GM13977 (cell line): ENCODE data around the gene TRAF2.
A peak's percentile ranks its signal among the peaks of the same experiment; 100 is the strongest.

ENCODE experiments used
- DNase-seq: peaks from one replicate; pipeline ENCODE4 v3.0.0; 2012; ENCODE audit warnings: low spot score
- CTCF ChIP-seq: IDR thresholded peaks from 2 replicates; pipeline ENCODE4 v1.5.1; 2012; ENCODE audit warnings: mild to moderate bottlenecking, control low read depth; ENCODE audit not compliant: insufficient read depth; ENCODE audit errors: extremely low read depth, missing control alignments
- in situ Hi-C: fragments of 300-500 bp; cut with MboI; formaldehyde crosslinking; loops from one replicate; pipeline ENCODE4 v1.12.0; 2022; ENCODE audit warnings: low sequenced_read_pairs, low pct_unique_long_range_greater_than_20kb, mixed read lengths, inconsistent platforms; ENCODE audit not compliant: unreplicated experiment

TRAF2 gene

GRCh38 chr9:136940526-136941230 lies 54.4 kb downstream of the TRAF2 start:
- no peak for TF ChIP-seq CTCF
- no peak for DNase-seq
- in situ Hi-C loops: no loop called here

- TF ChIP-seq CTCF: no peak
- in situ Hi-C loops: no loop called here
- DNase-seq: no peak
Observed at GRCh38 chr9:136941231-136942111, 55.2 kb downstream of the TRAF2 start.

GRCh38 chr9:136942112-136942880 lies 56.0 kb downstream of the TRAF2 start:
- in situ Hi-C loops: no loop called here
- no peak for TF ChIP-seq CTCF
- DNase-seq: no peak

GRCh38 chr9:136942881-136943230 lies 56.5 kb downstream of the TRAF2 start:
- no peak for TF ChIP-seq CTCF
- no peak for DNase-seq
- in situ Hi-C loops: no loop called here

- peak; percentile 16 for TF ChIP-seq CTCF
- in situ Hi-C loops: no loop called here
- DNase-seq: peak; percentile 81
Observed at GRCh38 chr9:136943291-136944211, 57.2 kb downstream of the TRAF2 start.

- in situ Hi-C loops: no loop called here
- TF ChIP-seq CTCF: peak; percentile 45
- DNase-seq: peak; percentile 92
Observed at GRCh38 chr9:136944212-136944518, 57.8 kb downstream of the TRAF2 start.
